CD14-positive monocyte (primary cell): Measurements from ENCODE around the gene MLYCD. TPM values are rescaled to one million over a fixed set of nuclear protein-coding genes. Genes with fewer than 3 reads are reported as not detected.

Experiments
- DNase-seq, 3 donors: peaks; one replicate each; pipeline ENCODE4 v3.0.0-alpha.2; 2011 to 2022
- H2AFZ ChIP-seq: 2 replicates; pipeline ENCODE4 v1.6.0; 2012; ENCODE audit warnings: mild to moderate bottlenecking, low read depth, low read length, inconsistent platforms; ENCODE audit not compliant: insufficient read depth, poor library complexity, severe bottlenecking
- H3K27ac ChIP-seq, 2 donors: 1 replicate in 1 of 2; 2 replicates in 1 of 2; pipeline ENCODE4 v1.5.1; 2012 to 2013; ENCODE audit warnings: low read length in 2 of 2, control low read depth in 1 of 2, inconsistent platforms in 1 of 2, low read depth in 1 of 2, mild to moderate bottlenecking in 1 of 2
- H3K27me3 ChIP-seq, 2 donors: one replicate each; pipeline versions ENCODE4 v1.6.0 to v1.6.1; 2011 to 2013; ENCODE audit warnings: low read length in 2 of 2; ENCODE audit not compliant: control insufficient read depth in 2 of 2, insufficient read depth in 2 of 2
- H3K36me3 ChIP-seq, 2 donors: replicated peaks in 1 of 2; 1 replicate in 1 of 2; 2 replicates in 1 of 2; pipeline versions ENCODE4 v1.5.1 to v1.6.1; 2012 to 2013; ENCODE audit warnings: low read length in 2 of 2, control low read depth in 1 of 2, inconsistent platforms in 1 of 2, mild to moderate bottlenecking in 1 of 2; ENCODE audit not compliant: insufficient read depth in 2 of 2, control insufficient read depth in 1 of 2
- H3K4me1 ChIP-seq, 2 donors: 1 replicate in 1 of 2; 2 replicates in 1 of 2; pipeline versions ENCODE4 v1.5.1 to v1.6.1; 2012 to 2013; ENCODE audit warnings: low read length in 2 of 2, control low read depth in 1 of 2, inconsistent platforms in 1 of 2, mild to moderate bottlenecking in 1 of 2, moderate library complexity in 1 of 2; ENCODE audit not compliant: insufficient read depth in 2 of 2, control insufficient read depth in 1 of 2
- H3K4me2 ChIP-seq: replicated peaks from 2 replicates; pipeline ENCODE3; 2012; ENCODE audit warnings: low read length, moderate library complexity, mild to moderate bottlenecking; ENCODE audit not compliant: poor library complexity, severe bottlenecking; ENCODE audit errors: extremely low read depth
- H3K4me3 ChIP-seq, 3 experiments: fragments of 200-600 bp in 1 of 3; sonication (generic) in 1 of 3; replicated peaks in 1 of 3; 1 replicate in 2 of 3; 2 replicates in 1 of 3; pipeline ENCODE4 v1.5.1; 2011 to 2013; ENCODE audit warnings: low read length in 3 of 3, mild to moderate bottlenecking in 3 of 3, control low read depth in 2 of 3, low read depth in 2 of 3, inconsistent platforms in 1 of 3, moderate library complexity in 1 of 3
- H3K79me2 ChIP-seq: 2 replicates; pipeline ENCODE4 v1.6.0; 2012; ENCODE audit warnings: mild to moderate bottlenecking, control low read depth, inconsistent platforms, low read length, moderate library complexity; ENCODE audit not compliant: insufficient read depth
- H3K9ac ChIP-seq: 2 replicates; pipeline ENCODE4 v1.6.0; 2017; ENCODE audit warnings: low read length, mild to moderate bottlenecking; ENCODE audit not compliant: insufficient read depth, poor library complexity, severe bottlenecking
- H3K9me3 ChIP-seq, 2 donors: replicated peaks in 1 of 2; 1 replicate in 1 of 2; 2 replicates in 1 of 2; pipeline versions ENCODE4 v1.5.1 to v1.6.1; 2012 to 2013; ENCODE audit warnings: low read length in 2 of 2, control low read depth in 1 of 2; ENCODE audit not compliant: control insufficient read depth in 1 of 2, insufficient read depth in 1 of 2
- H4K20me1 ChIP-seq: 2 replicates; pipeline ENCODE4 v1.6.0; 2012; ENCODE audit warnings: mild to moderate bottlenecking, low read length, control low read depth, moderate library complexity; ENCODE audit not compliant: insufficient read depth
- H3K27ac Mint-ChIP-seq, 7 donors: one replicate each; pipeline ENCODE4 v1.8.0; 2020; ENCODE audit warnings: mild to moderate bottlenecking in 7 of 7, mixed read lengths in 7 of 7, moderate library complexity in 6 of 7, inconsistent platforms in 2 of 7
- H3K27me3 Mint-ChIP-seq, 3 donors: one replicate each; pipeline ENCODE4 v1.8.0; 2021 to 2022; ENCODE audit warnings: low read depth in 3 of 3, mild to moderate bottlenecking in 3 of 3, mixed read lengths in 3 of 3, moderate library complexity in 3 of 3, inconsistent platforms in 1 of 3
- H3K36me3 Mint-ChIP-seq, 2 donors: one replicate each; pipeline ENCODE4 v1.8.0; 2020; ENCODE audit warnings: mixed read lengths in 2 of 2, inconsistent platforms in 1 of 2, mild to moderate bottlenecking in 1 of 2
- H3K4me1 Mint-ChIP-seq: one replicate; pipeline ENCODE4 v1.8.0; 2020; ENCODE audit warnings: mild to moderate bottlenecking, mixed read lengths
- H3K4me3 Mint-ChIP-seq, 2 donors: one replicate each; pipeline ENCODE4 v1.8.0; 2020; ENCODE audit warnings: mild to moderate bottlenecking in 2 of 2, mixed read lengths in 2 of 2, moderate library complexity in 1 of 2
- H3K9me3 Mint-ChIP-seq, 7 donors: one replicate each; pipeline ENCODE4 v1.8.0; 2020 to 2022; ENCODE audit warnings: mixed read lengths in 7 of 7, mild to moderate bottlenecking in 6 of 7, moderate library complexity in 6 of 7, inconsistent platforms in 2 of 7
- CTCF ChIP-seq: fragments of 200-600 bp; IDR thresholded peaks from one replicate; pipeline ENCODE4 v1.8.0; 2022; ENCODE audit warnings: antibody characterized with exemption, mild to moderate bottlenecking
- WGBS: methylation state at CpG from one replicate; pipeline ENCODE4 v1.1.5; 2013; ENCODE audit warnings: missing lambda C conversion rate; ENCODE audit not compliant: insufficient coverage; 5-methylcytosine and 5-hydroxymethylcytosine counted together
- intact Hi-C, 2 donors: fragments of 100-400 bp; cut with micrococcal nuclease; formaldehyde crosslinking; loops; one replicate each; pipeline versions ENCODE4 v1.15.0 to v1.15.1; 2023
- polyA plus RNA-seq, 3 donors: library from polyadenylated mRNA; depleted of rRNA in 1 of 3; unstranded in 2 of 3; stranded (reverse) in 1 of 3; fragments of 300-500 nt in 2 of 3; fragments of >200 nt in 1 of 3; fragmentation: Illumina TruSeq in 2 of 3; gene quantifications; 1 replicate in 2 of 3; 2 replicates in 1 of 3; pipeline ENCODE4 v1.2.3, GENCODE V29; 2012 to 2021

MLYCD gene
- polyA plus RNA-seq, 3 donors: 1.2 to 2.4 (median 1.3) TPM

- Mint-ChIP-seq H3K36me3 (no peaks in the 10 kb centered on the region), H3K9me3 (peaks cover 12 to 26% (median 21%) of the 10 kb centered on the region in 7 donors), H3K27me3 (peaks cover 38 to 47% (median 43%) of the 10 kb centered on the region in 3 donors), H3K27ac (no peak overlapping the region), H3K4me3 (no peak overlapping the region), H3K4me1 (no peaks in the 10 kb centered on the region)
- 62% methylated on average over 5 of the region's 7 CpGs for WGBS
- Histone ChIP-seq H3K27me3 (peaks cover 2 to 26% of the 10 kb centered on the region in 2 donors), H3K4me1 (no peaks in the 10 kb centered on the region), H3K79me2 (no peaks in the 10 kb centered on the region), H3K4me3 (no peak overlapping the region), H3K4me2 (no peak overlapping the region), H2AFZ (no peak overlapping the region), H3K36me3 (no peaks in the 10 kb centered on the region), H4K20me1 (no peaks in the 10 kb centered on the region), H3K9me3 (peaks cover 22 to 24% of the 10 kb centered on the region in 2 donors), H3K27ac (no peak overlapping the region), H3K9ac (no peak overlapping the region)
- no peak for DNase-seq
- no peak for TF ChIP-seq CTCF
- intact Hi-C loops: no loop called here
Observed at GRCh38 chr16:83974475-83974874, 75.6 kb downstream of the MLYCD start.

GRCh38 chr16:83975590-83976260, 76.8 kb downstream of the MLYCD start:
- no peaks in the 10 kb centered on the region for H3K4me1 Mint-ChIP-seq
- Histone ChIP-seq H3K9me3 (peaks cover 19 to 29% of the 10 kb centered on the region in 2 donors), H4K20me1 (no peaks in the 10 kb centered on the region), H3K79me2 (no peaks in the 10 kb centered on the region), H3K9ac (no peak overlapping the region), H3K4me2 (no peak overlapping the region), H3K4me3 (no peak overlapping the region), H3K27ac (no peak overlapping the region), H3K27me3 (peaks cover 0 to 14% of the 10 kb centered on the region in 2 donors), H3K4me1 (no peaks in the 10 kb centered on the region), H3K36me3 (no peaks in the 10 kb centered on the region), H2AFZ (no peak overlapping the region)
- H3K27me3 Mint-ChIP-seq: peaks cover 29 to 35% (median 32%) of the 10 kb centered on the region in 3 donors
- no peak overlapping the region for H3K27ac Mint-ChIP-seq
- peaks cover 12 to 30% (median 23%) of the 10 kb centered on the region in 7 donors for H3K9me3 Mint-ChIP-seq
- WGBS: 90% methylated on average over 15 of the region's 15 CpGs
- no peak for DNase-seq
- intact Hi-C loops: no loop called here
- no peaks in the 10 kb centered on the region for H3K36me3 Mint-ChIP-seq
- no peak overlapping the region for H3K4me3 Mint-ChIP-seq
- no peak for TF ChIP-seq CTCF

Other genes starting within 250 kb of the MLYCD start
- 100 to 1,000 TPM in 2 of 3 donors, 10 to 100 TPM in 1; 16.9 to 194 (median 178) TPM for gene HSBP1, start 91.1 kb upstream of the MLYCD start, polyA plus RNA-seq
- gene OSGIN1, start 54.1 kb downstream of the MLYCD start, polyA plus RNA-seq: 1 to 10 TPM; 1.8 to 4.0 (median 2.0) TPM
- 1 to 10 TPM in 1 of 3 donors, under 1 TPM in 2; 0.33 to 1.4 (median 0.52) TPM for gene NECAB2, start 69.1 kb downstream of the MLYCD start, polyA plus RNA-seq
- gene SLC38A8, start 143.7 kb downstream of the MLYCD start, polyA plus RNA-seq: not detected
- 10 to 100 TPM; 26.4 to 73.8 (median 28.0) TPM for gene MBTPS1, start 217.8 kb downstream of the MLYCD start, polyA plus RNA-seq
- gene HSDL1, start 246.1 kb downstream of the MLYCD start, polyA plus RNA-seq: 10 to 100 TPM in 1 of 3 donors, 1 to 10 TPM in 2; 7.3 to 13.3 (median 8.0) TPM
- gene DNAAF1, start 246.2 kb downstream of the MLYCD start, polyA plus RNA-seq: 10 to 100 TPM in 1 of 3 donors, under 1 TPM in 1, not detected in 1; 0.23 to 14.6 TPM